GM21423 (cell line): Measurements from ENCODE around the gene C10orf53.
"Not testable (repeated sequence)": the region's sequence is repeated elsewhere in the genome, so short reads cannot be mapped to it uniquely, and the experiment has no call there.

ENCODE experiments used
- ATAC-seq: cut with Tn5 transposase; IDR thresholded peaks from one replicate; pipeline ENCODE4 v1.9.1; 2021; ENCODE audit warnings: mild to moderate bottlenecking, moderate library complexity; ENCODE audit not compliant: unreplicated experiment

C10orf53 gene

DNA sequence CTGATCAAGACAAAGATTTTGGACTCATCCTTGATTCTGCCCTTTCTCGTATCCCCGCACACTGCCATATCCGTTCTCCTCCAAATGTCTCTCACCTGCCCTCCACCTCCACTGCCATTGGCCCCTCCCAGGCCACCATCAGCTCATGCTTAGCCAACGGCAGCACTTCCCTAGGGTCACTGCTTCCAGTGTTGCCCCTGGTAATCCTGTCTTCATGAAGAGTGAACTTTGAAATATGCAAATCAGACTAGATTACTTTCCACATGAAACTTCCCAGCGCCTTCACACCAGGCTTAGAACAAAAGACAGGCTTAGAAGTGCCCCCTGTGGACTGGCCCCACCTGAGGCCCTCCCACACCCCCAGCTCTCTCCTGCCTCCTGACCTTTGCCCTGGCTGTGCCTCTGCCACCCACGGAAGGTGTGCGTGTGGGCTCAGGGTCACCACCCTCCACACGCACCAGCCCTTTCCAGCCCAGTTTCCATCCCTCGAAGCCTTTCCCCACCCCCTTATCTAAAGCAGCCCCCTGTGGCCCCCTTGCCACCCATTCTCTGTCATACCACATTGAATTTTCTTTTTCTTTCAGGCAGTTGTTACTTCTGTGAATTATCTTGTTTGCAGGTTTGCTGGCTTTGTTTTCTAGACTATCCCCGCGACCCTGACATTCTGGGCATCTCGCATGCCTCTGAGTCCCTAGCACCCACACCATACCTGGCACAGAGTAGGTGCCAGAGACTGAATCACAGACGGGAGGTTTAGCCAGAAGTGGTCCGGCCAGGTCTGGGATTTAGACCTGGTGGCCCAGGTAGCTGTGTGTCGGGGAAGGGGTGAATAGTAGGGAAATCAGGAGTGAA is 26.8 kb upstream of the C10orf53 start:
- no peak for ATAC-seq

DNA sequence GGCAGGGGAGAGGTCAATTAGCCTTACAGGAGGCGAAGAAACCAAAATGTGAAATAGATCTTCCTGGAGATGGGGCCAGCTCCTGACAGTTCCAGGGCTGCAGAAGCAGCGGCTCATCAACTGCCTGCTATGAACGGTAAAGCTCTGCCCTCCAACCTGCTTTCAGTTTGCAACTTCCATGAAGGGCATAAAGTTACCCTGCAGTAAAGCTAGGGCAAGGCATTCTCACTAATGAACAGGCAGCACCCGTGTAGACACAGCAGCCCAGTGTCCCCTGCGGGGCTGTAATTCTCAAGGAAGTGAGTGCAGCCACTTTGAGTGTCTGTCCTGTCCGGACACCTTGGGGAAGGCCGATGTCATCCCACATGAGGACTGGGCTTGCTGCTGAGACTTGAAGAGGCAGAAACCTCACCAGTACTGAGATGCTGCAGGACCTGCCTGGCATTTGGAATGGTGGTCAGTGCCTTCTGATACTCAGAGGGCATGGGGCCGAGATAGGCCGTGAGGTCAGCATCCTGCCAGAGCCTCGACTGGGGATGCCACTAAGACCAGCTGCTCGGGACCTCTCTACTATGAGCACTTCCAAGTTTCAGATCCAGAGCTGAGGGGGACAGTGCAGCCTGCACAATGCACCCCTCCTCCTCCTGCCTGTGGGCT is 26.1 kb upstream of the C10orf53 start:
- ATAC-seq = no peak

- ATAC-seq = no peak
Observed at GRCh38 chr10:49654036-49654693, 25.3 kb upstream of the C10orf53 start.

GRCh38 chr10:49655099-49655498 is 24.4 kb upstream of the C10orf53 start:
- no peak for ATAC-seq

- no peak for ATAC-seq
Observed at GRCh38 chr10:49656845-49657493, 22.5 kb upstream of the C10orf53 start.

DNA sequence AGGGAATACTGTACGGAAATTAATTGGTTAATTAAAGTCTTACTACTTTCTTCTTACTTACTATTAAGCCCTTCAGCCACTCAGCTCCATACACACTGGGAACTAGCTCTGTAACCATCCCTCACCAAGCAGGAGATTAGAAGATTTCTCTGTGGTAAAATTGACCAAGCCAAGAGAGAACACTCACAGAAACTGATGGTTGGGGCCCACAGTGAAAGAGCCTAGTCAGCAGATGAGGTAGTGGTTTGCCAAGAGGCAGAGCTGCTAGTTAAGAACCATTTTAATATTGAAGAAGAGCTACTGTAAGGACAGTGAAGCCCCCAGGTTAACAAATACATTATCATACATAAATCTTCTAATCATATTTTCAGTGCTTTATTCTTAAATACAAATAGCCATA is 21.8 kb upstream of the C10orf53 start:
- ATAC-seq = no peak

- ATAC-seq = no peak
Observed at GRCh38 chr10:49661140-49661856, 18.2 kb upstream of the C10orf53 start.

GRCh38 chr10:49662169-49662830 is 17.2 kb upstream of the C10orf53 start:
- ATAC-seq = no peak

DNA sequence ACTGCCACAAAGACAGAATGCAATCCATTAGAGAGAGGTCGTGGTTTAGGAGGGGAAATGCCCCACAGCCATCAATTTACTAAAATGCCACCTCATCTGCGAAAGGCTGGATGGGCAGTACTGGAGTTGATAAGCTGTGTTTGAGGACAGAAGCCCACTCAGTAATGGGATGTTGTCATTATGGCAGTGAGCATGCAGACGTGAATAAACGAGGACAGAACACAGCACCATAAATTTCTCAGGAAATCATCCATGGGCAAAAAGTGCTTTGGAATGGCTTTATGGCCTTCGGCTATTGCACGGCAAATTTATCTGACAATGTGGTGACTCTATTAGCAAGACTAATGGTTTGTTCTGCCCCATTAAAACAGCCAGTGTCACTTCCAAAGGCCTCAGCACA is 15.9 kb upstream of the C10orf53 start:
- no peak for ATAC-seq

- ATAC-seq = no peak
Observed at GRCh38 chr10:49664006-49664841, 15.2 kb upstream of the C10orf53 start.

- ATAC-seq = no peak
Observed at GRCh38 chr10:49664842-49665355, 14.6 kb upstream of the C10orf53 start.

- no peak for ATAC-seq
Observed at GRCh38 chr10:49666054-49666615, 13.3 kb upstream of the C10orf53 start.

DNA sequence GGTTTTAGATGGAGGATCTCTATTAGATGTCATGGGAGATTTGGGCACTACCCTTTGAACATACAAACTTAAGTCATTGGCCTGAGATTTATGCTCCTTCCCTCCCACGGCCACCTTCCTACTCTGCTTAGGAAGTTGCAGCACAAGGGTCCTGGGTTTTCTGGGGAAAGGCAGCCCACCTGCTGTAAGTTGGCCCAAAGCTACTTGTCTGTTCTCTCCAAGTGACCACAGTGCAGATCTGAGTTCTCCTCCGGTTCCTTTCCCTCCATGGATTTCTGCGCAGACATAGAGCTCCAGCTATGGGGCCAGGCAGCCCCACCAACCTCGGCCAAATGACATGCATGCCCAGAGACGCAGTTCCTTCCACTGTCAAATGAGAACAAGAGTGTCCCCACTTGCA is 12.8 kb upstream of the C10orf53 start:
- no peak for ATAC-seq

- no peak for ATAC-seq
Observed at GRCh38 chr10:49667991-49668390, 11.5 kb upstream of the C10orf53 start.

DNA sequence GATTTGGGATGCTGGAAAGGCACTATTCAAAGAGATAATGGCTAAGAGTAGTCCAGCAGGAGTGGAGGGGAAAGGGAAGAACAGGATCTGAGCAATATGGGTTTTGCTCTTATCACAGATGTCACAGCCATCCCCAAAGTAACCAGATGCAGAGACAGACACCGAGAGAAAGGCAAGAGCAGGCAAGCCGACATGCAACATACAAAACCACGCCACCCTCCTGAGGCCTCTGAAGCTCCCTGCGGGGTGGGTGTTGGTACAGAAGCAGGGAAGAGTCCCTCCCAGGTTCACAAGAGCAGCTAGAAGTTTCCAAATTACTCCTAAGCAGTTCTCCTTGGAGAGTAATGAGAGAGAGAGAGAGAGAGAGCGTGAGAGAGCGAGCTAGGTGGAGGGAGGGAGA is 10.8 kb upstream of the C10orf53 start:
- ATAC-seq = no peak

GRCh38 chr10:49678827-49679479 is 498 bp upstream of the C10orf53 start:
- ATAC-seq = no peak

DNA sequence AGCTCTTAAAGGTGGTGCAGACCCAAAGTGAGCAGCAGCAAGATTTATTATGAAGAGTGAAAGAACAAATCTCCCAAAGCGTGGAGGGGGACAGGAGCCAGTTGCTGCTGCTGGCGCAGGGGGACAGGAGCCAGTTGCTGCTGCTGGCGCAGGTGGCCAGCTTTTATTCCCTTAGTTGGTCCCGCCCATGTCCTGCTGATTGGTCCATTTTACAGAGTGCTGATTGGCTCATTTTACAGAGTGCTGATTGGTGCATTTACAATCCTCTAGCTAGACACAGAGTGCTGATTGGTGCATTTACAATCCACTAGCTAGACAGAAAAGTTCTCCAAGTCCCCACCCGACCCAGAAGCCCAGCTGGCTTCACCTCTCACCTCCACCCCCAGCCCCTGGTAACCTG is 3.0 kb downstream of the C10orf53 start:
- not testable (repeated sequence) for ATAC-seq

DNA sequence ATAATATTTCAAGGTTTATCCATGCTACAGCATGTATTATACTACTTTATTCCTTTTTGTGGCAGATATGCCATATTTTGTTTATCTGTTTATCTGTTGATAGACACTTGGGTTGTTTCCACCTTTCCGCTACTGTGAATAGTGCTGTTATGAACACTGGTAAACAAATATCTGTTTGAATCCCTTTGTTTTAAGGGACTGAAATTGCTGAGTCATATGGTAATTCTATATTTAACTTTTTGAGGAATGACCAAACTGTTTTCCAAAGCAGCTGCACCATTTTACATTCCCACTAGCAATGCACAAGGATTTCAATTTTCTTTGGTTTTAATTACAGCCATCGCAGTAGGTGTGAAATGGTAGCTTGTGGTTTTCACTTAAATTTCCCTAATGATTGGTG is 3.4 kb downstream of the C10orf53 start:
- no peak for ATAC-seq
